SU-DHL-6 (cell line): ENCODE results near the gene ENKD1.

ENCODE experiments used
- CTCF ChIP-seq: fragments of 200-600 bp; sonication (generic); IDR thresholded peaks from one replicate; pipeline ENCODE4 v1.5.1; 2017; ENCODE audit warnings: antibody characterized with exemption, mild to moderate bottlenecking, low read length, moderate library complexity; ENCODE audit not compliant: insufficient read depth, poor library complexity, severe bottlenecking
- EZH2phosphoT487 ChIP-seq: fragments of 200-600 bp; sonication (generic), shearing (Covaris generic); conservative IDR thresholded peaks from 2 replicates; pipeline ENCODE4 v1.6.1; 2018; ENCODE audit warnings: mild to moderate bottlenecking, antibody characterized with exemption, low read length, moderate library complexity, mixed read lengths

GRCh38 chr16:67659675-67660563 lies 6.6 kb downstream of the ENKD1 start, which contains the start of gene ACD:
- TF ChIP-seq CTCF (no peak), EZH2phosphoT487 (no peak)
